Coronary artery (tissue), 2 donors: ENCODE measurements around the gene DEAF1.
"Not testable (repeated sequence)": the region's sequence is repeated elsewhere in the genome, so short reads cannot be mapped to it uniquely, and the experiment has no call there.

Experiments used
- DNase-seq: peaks from one replicate; pipeline ENCODE4 v3.0.0-alpha.2; 2017; ENCODE audit warnings: low spot score
- H3K27ac ChIP-seq, 2 donors: fragments of 200-600 bp; sonication (generic); one replicate each; pipeline ENCODE4 v1.5.1; 2016 to 2019
- H3K4me3 ChIP-seq: fragments of 200-600 bp; sonication (generic); 2 replicates; pipeline ENCODE4 v1.5.1; 2016; ENCODE audit warnings: mild to moderate bottlenecking, moderate library complexity
- TF ChIP-seq, protein P1 (sequence below): fragments of 200-600 bp; sonication (generic); IDR thresholded peaks from one replicate; pipeline ENCODE4 v1.5.1; 2019; ENCODE audit warnings: antibody characterized with exemption

Gene DEAF1

DNA sequence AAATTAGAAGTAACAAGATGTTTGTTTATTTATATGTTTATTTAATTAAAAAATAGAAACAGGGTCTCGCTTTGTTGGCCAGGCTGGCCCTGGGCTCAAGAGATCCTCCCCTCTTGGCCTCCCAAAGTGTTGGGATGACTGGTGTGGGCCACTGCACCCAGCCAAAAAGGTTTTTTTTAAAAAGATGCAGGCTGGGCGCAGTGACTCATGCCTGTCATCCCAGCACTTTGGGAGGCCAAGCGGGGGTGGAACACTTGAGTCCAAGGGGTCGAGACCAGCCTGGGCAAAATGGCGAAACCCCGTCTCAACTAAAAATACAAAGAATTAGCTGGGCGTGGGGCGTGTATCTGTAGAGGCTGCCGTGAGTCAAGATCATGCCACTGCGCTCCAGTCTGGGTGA, 44.5 kb downstream of the DEAF1 start:
- no peak for DNase-seq
- Histone ChIP-seq H3K27ac (no peak overlapping the region), H3K4me3 (no peak overlapping the region)
- TF ChIP-seq, protein P1, sequence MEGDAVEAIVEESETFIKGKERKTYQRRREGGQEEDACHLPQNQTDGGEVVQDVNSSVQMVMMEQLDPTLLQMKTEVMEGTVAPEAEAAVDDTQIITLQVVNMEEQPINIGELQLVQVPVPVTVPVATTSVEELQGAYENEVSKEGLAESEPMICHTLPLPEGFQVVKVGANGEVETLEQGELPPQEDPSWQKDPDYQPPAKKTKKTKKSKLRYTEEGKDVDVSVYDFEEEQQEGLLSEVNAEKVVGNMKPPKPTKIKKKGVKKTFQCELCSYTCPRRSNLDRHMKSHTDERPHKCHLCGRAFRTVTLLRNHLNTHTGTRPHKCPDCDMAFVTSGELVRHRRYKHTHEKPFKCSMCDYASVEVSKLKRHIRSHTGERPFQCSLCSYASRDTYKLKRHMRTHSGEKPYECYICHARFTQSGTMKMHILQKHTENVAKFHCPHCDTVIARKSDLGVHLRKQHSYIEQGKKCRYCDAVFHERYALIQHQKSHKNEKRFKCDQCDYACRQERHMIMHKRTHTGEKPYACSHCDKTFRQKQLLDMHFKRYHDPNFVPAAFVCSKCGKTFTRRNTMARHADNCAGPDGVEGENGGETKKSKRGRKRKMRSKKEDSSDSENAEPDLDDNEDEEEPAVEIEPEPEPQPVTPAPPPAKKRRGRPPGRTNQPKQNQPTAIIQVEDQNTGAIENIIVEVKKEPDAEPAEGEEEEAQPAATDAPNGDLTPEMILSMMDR = no peak

DNA sequence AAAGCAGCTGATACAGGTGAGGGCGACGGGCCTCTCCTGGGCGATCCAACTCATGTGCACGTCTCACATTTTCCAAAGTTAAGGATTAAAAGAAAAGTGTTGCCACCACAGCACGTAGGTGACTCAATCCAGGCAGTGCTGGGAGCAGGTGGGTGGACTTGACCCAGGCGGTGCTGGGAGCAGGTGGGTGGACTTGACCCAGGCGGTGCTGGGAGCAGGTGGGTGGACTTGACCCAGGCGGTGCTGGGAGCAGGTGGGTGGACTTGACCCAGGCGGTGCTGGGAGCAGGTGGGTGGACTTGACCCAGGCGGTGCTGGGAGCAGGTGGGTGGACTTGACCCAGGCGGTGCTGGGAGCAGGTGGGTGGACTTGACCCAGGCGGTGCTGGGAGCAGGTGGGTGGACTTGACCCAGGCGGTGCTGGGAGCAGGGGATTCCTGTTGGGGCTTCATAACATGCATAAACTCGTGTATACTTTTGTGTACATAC, 47.3 kb downstream of the DEAF1 start:
- not testable (repeated sequence) for DNase-seq, H3K4me3 ChIP-seq, H3K27ac ChIP-seq

DNA sequence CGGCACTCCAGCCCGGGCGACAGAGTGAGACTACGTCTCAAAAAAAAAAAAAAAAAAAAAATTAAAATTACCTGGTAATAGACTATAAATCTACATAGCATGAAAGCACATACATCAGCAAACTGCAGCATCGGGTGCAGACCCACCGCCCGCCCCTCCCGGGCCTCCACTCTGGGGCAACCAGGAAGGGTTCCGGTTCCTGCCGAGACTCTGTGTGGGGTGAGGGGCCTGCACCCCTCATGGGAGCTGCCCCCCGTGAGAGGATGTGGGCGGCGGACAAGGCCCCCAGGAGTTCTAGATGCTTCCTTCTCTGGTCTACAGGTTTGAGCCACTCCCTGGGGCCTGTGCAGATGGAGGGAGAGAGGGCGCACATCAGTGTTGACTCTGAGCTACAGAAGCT, 48.8 kb downstream of the DEAF1 start:
- Histone ChIP-seq H3K4me3 (no peak overlapping the region), H3K27ac (no peak overlapping the region)
- no peak for DNase-seq
- TF ChIP-seq, protein P1 = no peak

DNA sequence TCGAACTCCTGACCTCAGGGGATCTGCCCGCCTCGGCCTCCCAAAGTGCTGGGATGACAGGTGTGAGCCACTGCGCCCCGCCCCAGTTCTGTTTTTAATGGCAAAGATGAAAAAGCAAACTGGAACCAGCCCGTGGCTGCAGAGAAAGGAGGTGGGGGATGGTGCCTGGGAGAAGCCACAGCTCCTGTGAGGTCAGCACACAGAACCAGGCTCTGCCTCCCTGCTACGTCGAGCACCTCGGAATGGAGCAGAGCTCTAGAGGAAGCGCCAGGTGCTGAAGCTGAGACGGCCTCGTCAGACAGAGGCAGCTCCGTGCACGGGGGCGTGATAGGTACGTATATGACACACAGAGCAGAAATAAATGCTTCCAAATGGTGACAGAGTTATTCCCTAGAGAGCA, 49.5 kb downstream of the DEAF1 start:
- Histone ChIP-seq H3K4me3 (no peak overlapping the region), H3K27ac (no peak overlapping the region)
- TF ChIP-seq, protein P1 = no peak
- DNase-seq = no peak

DNA sequence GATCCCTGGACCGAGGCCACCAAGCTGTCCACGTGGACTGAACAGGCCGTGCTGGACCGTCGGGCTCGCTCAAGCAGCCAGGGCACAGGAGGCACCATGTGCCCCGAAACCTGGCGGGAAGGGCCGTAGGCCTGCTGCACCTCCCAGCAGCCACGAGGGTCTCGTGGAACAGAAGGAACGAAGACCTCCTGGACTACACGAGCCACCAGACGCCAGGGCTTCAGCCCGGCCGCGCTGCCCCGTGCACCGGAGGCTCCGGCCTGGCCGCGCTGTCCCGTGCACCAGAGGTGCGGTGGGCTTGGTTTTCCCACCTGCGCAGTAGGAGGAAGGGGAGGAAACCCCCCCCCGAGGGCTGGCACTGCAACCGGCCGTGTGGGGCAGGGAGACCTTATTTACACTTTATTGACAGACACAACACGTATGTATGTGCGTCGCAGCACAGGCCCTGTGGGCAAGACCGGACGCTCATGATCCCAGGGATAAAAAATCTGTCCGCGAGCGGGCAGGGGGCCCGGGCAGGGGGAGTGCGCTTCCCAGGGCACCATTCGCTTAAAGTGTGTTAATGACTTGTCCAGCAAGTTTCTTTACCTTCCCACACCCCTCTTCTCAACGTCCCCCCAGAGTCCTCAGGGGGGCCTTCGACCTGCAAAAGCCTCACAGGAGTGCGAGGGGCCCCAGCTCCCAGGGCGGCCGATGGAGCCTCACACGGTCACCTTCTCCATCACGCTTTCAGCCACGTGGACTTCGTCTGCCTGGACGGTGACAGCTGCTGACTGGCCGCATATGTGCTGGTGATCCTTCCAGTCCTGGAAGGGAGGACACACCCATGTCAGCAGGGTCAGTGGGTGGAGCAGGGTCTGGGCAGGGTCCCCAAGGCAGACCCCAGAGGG, 50.9 kb downstream of the DEAF1 start:
- DNase-seq = no peak
- Histone ChIP-seq H3K27ac (no peak overlapping the region), H3K4me3 (no peak overlapping the region)
- TF ChIP-seq, protein P1 = no peak

DNA sequence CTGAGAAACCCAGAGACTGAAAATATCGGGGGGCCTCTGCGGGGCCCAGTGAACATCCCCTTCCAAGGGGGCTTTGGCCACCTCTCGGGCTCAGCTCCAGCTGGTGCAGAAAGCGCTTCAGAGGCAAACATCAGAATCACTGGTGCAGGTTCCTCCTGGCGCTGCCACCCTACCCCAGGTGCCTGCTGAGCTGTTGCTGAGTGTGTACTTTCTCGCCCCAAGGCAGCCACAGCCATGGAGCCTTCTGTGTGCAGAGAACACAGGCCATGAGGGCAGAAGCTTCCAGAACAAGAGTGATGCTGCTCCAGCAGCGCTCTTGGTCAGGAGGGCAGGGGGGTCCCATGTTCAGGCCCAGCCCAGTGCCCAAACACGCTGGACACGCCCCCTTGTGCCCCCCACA, 51.7 kb downstream of the DEAF1 start:
- TF ChIP-seq, protein P1 = no peak
- no peak for DNase-seq
- H3K27ac ChIP-seq = no peak overlapping the region
- no peak overlapping the region for H3K4me3 ChIP-seq

DNA sequence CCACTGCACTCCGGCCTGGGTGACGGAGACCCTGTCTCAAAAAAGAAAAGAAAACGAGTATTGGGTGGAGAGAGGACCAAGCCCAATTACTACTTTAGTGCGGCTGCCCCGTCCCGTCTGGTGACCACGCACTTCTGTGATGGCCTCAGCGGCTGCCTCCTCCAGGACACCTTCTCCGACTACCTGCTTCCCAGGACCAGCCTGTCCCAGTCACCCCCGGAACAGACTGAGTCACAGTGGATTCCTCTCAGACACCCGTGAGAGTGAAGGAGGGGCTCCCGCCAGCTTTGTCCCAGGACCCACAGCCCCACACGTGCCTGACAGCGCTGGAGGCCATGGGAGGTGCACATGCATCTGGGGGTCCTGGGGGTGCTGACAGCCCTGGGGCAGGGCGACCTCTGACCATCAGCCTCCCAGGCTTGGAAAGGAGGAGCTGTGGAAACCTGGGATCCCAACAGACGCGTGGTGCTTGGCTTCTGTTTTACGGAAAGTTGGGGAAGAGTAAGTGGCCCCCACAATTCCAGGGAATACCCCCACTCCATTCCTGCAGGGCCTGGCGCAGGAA, 53.1 kb downstream of the DEAF1 start:
- Histone ChIP-seq H3K4me3 (no peak overlapping the region), H3K27ac (no peak overlapping the region)
- TF ChIP-seq, protein P1 = no peak
- DNase-seq = no peak
